ENCODE results near the gene CELF4.

CELF4 gene

DNA sequence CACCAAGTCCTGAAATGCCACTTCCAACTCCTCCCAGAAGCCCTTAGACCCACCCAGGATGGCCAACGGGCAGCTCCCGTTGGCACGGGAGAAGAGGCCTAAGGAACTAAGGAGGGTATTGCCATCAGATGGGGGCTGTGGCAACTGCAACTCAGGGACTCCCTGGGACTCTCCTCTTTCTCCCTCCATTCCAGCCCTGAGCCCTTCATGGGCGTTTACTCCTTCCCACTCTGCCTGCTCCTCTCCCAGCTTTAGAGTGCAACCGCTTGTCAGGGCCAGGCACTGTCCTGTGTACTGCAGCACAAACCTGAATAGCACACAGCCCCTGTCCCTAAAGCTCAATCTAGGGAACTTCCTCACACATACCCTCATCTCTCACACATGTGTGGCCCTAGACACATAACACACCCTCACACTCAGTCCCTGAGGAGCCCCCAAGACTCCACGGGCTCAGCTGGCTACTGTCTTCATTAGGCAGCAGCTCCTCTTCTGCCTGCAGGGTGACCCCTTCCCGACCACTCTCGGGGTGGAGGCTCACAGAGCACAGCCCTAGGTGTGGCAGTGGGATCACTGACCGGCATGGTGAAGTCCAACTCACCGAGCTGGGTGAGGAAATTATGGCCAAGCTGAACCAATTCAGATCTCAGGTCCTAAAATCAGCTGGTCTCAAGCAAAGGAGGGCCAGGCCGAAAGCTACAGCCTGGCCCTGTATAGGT lies 316.3 kb downstream of the CELF4 start:
- no peak for DNase-seq

GRCh38 chr18:37248281-37248680 lies 317.3 kb downstream of the CELF4 start:
- no peak for DNase-seq

DNA sequence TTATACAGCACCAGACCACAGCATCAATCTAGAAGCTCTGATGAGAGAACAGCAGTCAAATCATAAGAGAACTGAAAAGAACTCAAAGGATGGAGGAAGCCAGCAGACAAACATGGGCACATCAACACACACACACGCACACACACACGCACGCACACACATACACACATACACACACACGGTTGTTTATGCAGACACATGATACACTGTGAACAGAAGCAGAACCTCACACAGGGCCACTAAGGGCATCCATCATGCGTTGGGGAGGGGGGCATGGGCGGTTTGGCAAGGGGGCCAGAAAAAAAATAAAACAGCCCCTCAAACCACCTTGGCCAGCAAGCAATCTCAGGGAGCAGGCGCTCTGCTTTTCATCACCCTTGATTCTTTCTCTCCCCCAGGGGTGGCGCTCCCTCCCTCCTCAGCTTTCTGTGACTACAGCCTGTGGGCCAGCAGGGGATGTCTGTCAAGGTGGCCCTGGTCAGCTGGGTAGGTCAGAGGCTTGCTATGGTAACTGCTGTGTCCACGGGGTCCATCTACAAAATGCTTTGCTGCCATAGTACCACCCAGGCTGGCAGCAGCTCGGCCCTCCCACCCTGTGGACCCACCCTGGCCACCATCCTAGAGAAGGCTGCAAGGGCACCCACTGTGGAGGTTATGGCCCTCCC lies 318.0 kb downstream of the CELF4 start:
- no peak for DNase-seq

GRCh38 chr18:37246779-37247340 lies 318.7 kb downstream of the CELF4 start:
- no peak for DNase-seq

GRCh38 chr18:37244618-37245017 lies 321.0 kb downstream of the CELF4 start:
- no peak for DNase-seq

DNA sequence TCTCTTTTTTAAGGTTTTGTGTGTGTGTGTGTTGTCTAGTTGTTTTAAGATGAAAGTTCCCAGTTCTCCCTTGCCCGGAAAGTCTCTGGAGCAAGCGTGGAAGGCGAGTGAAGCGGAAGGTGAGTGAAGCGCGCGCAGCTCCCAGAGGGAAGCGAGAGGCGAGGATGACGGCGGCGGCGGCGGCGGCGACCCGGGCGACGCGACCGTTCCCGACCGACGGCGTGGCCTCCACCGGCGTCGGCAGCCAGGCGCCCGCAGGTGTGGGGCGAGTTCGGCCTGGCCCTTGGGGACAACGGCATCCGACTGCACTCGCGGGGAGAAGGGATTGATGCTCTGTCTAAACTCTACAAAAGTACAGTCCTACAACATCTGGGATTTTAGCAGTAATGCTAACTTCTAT lies 321.9 kb downstream of the CELF4 start:
- peak; percentile 54 for DNase-seq

GRCh38 chr18:37242826-37243560 lies 322.6 kb downstream of the CELF4 start:
- no peak for DNase-seq

DNA sequence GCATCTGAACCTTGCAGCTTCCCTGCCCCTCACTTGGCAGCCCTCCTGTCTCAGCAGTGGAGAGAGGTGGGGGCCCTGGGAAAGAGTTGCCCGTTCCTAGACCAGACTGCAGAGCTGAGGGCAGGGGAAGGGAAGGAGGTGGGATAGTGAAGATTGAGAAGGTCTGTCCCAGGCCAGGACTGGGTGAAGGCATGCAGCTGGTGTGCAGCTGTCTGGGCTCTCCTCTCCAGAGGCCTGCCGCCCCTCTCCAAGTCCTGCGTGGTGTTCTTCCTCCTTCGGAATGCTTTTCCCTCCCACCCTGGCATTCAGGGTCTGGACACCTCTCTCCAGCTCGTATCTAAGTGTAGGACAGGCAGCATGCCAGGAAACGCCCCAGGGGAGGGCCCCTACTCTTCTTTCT lies 323.5 kb downstream of the CELF4 start:
- peak; percentile 43 for DNase-seq

DNA sequence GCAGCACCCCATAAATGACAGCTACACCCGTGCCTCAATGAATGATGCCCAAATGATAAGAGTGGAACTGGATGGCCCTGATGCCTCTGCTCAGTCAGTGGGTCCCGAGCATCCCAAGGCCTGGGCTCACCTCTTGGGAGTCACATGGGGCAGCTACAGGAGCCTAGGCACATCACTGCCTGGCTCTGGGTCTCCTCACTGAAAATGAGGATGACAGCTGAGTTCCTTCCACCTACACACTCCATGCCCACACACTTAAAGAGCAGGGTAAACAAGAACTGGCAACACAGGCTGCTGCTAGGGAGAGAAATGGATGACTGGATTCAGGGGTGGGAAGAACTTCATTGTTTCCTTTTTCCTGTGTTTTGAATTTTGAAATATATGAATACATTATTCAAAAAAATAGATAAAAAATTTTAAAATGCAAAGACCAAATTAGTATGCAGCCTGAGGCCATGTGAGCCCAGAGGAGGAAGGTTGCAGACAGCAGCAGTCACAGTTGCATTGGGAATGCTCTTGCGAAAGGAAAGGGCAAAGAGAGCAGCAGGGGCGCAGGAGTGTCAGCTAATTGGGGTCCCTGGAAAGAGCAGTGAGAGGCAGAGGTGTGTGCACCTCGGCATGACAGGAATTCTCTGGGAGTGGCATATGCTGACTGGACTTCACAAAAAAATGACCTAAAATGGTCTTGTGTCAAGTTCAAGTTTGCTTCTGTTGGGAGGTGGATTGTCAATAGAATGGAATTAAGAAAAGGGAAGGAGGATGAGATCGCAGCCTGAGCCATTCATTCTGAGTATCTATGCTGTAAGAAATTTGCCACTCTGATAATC lies 327.1 kb downstream of the CELF4 start:
- DNase-seq, result no peak

- no peak for DNase-seq
These were observed 330.0 kb downstream of the CELF4 start for GRCh38 chr18:37235583-37235982.

GRCh38 chr18:37231251-37231650 lies 334.3 kb downstream of the CELF4 start:
- DNase-seq, result no peak

DNA sequence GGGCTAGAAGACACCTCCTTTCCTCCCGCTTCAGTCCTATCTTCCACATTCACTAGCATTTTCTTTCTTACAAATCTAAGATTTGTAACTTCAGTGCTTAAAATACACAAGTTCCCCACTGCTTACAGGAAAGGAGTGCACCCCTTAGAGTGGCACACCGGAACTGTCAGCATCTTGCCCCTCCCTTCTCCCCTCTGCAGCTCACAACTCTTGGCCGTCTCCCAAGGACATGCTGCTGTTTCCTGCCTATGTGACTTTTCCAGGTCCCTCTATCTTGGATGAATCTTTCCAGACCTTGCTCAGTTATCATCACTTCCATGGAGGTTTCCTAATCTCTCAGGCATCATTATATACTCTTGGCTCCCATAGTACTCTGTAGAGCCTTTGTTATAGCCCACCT lies 334.8 kb downstream of the CELF4 start:
- DNase-seq, result no peak

DNA sequence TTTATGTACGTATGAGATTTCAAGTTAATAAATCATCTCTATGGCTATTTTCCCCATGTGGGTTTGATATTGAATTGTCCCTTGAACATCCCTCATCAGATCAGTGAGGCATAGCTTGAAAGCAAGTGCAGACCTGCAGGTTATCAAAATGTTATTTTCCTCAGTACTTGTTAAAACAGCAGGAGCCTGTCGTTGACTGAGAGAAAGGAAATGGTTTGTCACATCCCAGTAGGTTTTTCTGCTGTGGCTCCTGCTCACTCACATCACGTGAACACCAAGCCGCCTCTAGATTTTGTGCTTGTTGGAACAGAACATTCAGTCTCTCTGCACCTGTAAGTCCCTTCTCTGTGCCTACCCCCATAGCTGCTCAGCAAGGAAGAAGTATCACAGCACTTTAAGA lies 340.3 kb downstream of the CELF4 start:
- DNase-seq, result peak; percentile 47

GRCh38 chr18:37222999-37223378 lies 342.6 kb downstream of the CELF4 start:
- no peak for DNase-seq

DNA sequence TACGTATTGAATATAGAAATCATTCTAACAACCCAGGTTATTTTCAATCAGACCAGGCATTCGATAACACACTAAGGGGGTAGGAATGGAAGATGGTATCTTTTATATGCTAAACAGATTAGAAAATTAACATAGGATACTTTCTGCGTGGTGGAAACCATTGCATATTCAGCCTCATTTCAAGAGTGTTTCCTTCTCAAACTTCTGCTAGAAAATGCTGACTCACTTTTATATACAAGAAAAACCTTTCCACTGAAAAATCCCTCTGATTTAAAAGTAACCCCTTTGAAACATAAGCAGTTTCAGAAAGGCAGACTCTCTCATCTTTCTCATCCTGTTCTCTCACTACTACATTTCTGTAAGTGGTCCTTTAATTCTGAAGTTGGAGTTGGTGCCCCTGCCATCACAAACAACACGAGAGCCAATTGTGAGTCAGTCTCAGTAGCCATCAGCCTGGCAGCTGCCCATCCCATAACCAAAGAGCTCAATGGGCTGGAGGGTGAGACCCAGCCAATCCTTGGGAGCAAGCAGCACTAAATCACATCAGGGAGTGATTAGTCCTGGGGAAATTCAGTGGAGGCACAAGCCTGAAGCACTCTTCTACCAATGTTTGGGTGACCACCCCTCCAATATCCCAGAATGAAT lies 343.1 kb downstream of the CELF4 start:
- DNase-seq, result no peak

- DNase-seq, result no peak
These were observed 346.3 kb downstream of the CELF4 start for GRCh38 chr18:37219257-37219656.

- DNase-seq, result no peak
These were observed 347.5 kb downstream of the CELF4 start for GRCh38 chr18:37218022-37218590.

DNA sequence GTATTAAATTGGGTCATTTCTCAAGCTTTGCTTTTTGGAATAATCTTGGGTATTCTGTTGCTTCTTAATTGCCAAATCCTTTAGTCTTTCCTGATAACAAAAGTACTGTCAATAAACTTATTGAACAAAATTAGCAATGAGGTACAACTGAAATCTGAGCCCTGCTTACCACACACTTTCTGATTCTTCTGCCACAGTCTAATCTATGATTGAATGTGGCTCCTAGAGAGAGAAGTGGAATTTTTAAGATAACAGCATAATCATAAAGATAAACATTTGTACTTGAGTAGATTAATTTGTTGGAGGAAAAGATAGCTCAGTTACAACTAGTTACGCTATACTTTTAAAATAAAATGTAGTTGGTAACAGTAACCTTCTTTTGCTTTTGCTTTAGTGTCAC lies 354.8 kb downstream of the CELF4 start:
- DNase-seq, result no peak

DNA sequence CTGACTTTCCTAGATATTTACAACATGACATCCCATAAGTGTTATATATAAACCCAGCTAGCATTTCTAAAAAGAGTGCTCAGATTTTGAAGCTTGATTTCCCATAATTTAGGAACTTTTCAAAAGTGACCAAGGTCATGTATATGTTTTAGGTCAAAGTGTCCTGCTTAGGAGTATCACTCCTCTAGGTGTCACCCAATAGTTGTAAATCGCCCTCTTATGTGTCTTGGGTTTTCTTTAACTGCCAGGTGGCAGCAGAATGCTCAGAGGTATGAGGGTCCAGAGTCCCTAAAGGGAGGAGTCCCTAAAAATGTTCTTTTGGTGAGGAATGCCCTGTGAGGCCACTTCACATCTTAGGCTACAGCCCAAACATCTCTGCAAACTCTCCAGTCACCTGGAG lies 358.3 kb downstream of the CELF4 start:
- DNase-seq, result no peak

GRCh38 chr18:37199741-37200140 lies 365.9 kb downstream of the CELF4 start:
- DNase-seq, result no peak

Measured in islet precursor cell (in vitro differentiated cells).